ACC112 (cell line): ENCODE results near the gene USP22.

Experiments used
- H2AFZ ChIP-seq: fragments of 200-600 bp; sonication (generic); one replicate; pipeline ENCODE4 v1.6.0; 2017; ENCODE audit warnings: antibody characterized with exemption, low read length; ENCODE audit not compliant: unreplicated experiment
- H3K27ac ChIP-seq: fragments of 200-600 bp; sonication (generic); 2 replicates; pipeline ENCODE4 v1.5.1; 2014; ENCODE audit warnings: low read depth, mild to moderate bottlenecking, antibody characterized with exemption, low read length, moderate library complexity
- H3K27me3 ChIP-seq: fragments of 200-600 bp; sonication (generic); 2 replicates; pipeline ENCODE4 v1.6.1; 2014; ENCODE audit warnings: mild to moderate bottlenecking, antibody characterized with exemption, low read length, moderate library complexity, mixed read lengths; ENCODE audit not compliant: insufficient read depth
- H3K36me3 ChIP-seq: fragments of 200-600 bp; sonication (generic); 2 replicates; pipeline ENCODE4 v1.6.1; 2016; ENCODE audit warnings: mild to moderate bottlenecking, antibody characterized with exemption, low read length, moderate library complexity, mixed read lengths; ENCODE audit not compliant: insufficient read depth
- H3K4me1 ChIP-seq: fragments of 200-600 bp; sonication (generic); one replicate; pipeline ENCODE4 v1.6.1; 2016; ENCODE audit warnings: low read length, mixed read lengths; ENCODE audit not compliant: insufficient read depth, unreplicated experiment, control insufficient read depth
- H3K4me3 ChIP-seq: fragments of 200-600 bp; sonication (generic); 2 replicates; pipeline ENCODE4 v1.5.1; 2014; ENCODE audit warnings: mild to moderate bottlenecking, low read depth, low read length
- H3K79me2 ChIP-seq: fragments of 200-600 bp; sonication (generic); one replicate; pipeline ENCODE4 v1.6.0; 2016; ENCODE audit warnings: low read length; ENCODE audit not compliant: control insufficient read depth, unreplicated experiment, insufficient read depth

The USP22 gene

GRCh38 chr17:20968913-20969616 is 73.7 kb downstream of the USP22 start:
- no peak overlapping the region for H2AFZ ChIP-seq
- H3K36me3 ChIP-seq: no peaks in the 10 kb centered on the region
- no peaks in the 10 kb centered on the region for H3K4me1 ChIP-seq
- H3K79me2 ChIP-seq: no peaks in the 10 kb centered on the region
- peaks cover 18% of the 10 kb centered on the region for H3K27me3 ChIP-seq
- H3K4me3 ChIP-seq: no peak overlapping the region
- H3K27ac ChIP-seq: no peak overlapping the region

- no peak overlapping the region for H3K27ac ChIP-seq
- H3K4me3 ChIP-seq: no peak overlapping the region
- H3K27me3 ChIP-seq: peaks cover 8% of the 10 kb centered on the region; the same call in 1 of the 2 replicates
- H2AFZ ChIP-seq: no peak overlapping the region
- no peaks in the 10 kb centered on the region for H3K36me3 ChIP-seq
- H3K79me2 ChIP-seq: no peaks in the 10 kb centered on the region
- H3K4me1 ChIP-seq: no peaks in the 10 kb centered on the region
Measured at GRCh38 chr17:20967776-20968175, 75.0 kb downstream of the USP22 start.

GRCh38 chr17:20966870-20967269 is 75.9 kb downstream of the USP22 start:
- peaks cover 8% of the 10 kb centered on the region; the same call in 1 of the 2 replicates for H3K27me3 ChIP-seq
- H3K79me2 ChIP-seq: no peaks in the 10 kb centered on the region
- no peak overlapping the region for H3K27ac ChIP-seq
- H2AFZ ChIP-seq: no peak overlapping the region
- no peaks in the 10 kb centered on the region for H3K36me3 ChIP-seq
- H3K4me1 ChIP-seq: peaks cover 3% of the 10 kb centered on the region
- H3K4me3 ChIP-seq: no peak overlapping the region

GRCh38 chr17:20965492-20965891 is 77.3 kb downstream of the USP22 start:
- Histone ChIP-seq H3K79me2 (no peaks in the 10 kb centered on the region), H3K36me3 (no peaks in the 10 kb centered on the region), H3K27ac (no peak overlapping the region), H3K27me3 (peaks cover 6% of the 10 kb centered on the region; the same call in 1 of the 2 replicates), H3K4me1 (peaks cover 3% of the 10 kb centered on the region), H3K4me3 (no peak overlapping the region), H2AFZ (no peak overlapping the region)

GRCh38 chr17:20961586-20961985 is 81.2 kb downstream of the USP22 start:
- peaks cover 5% of the 10 kb centered on the region; the same call in 1 of the 2 replicates for H3K27me3 ChIP-seq
- no peaks in the 10 kb centered on the region for H3K79me2 ChIP-seq
- no peak overlapping the region for H2AFZ ChIP-seq
- no peak overlapping the region for H3K4me3 ChIP-seq
- no peaks in the 10 kb centered on the region for H3K36me3 ChIP-seq
- H3K27ac ChIP-seq: no peak overlapping the region
- peaks cover 3% of the 10 kb centered on the region for H3K4me1 ChIP-seq

GRCh38 chr17:20960871-20961270 is 81.9 kb downstream of the USP22 start:
- H2AFZ ChIP-seq: no peak overlapping the region
- H3K4me1 ChIP-seq: peaks cover 4% of the 10 kb centered on the region
- H3K27me3 ChIP-seq: peaks cover 5% of the 10 kb centered on the region; the same call in 1 of the 2 replicates
- H3K27ac ChIP-seq: no peak overlapping the region
- no peak overlapping the region for H3K4me3 ChIP-seq
- no peaks in the 10 kb centered on the region for H3K36me3 ChIP-seq
- no peaks in the 10 kb centered on the region for H3K79me2 ChIP-seq

- H3K27me3 ChIP-seq: peaks cover 5% of the 10 kb centered on the region; the same call in 1 of the 2 replicates
- H3K79me2 ChIP-seq: no peaks in the 10 kb centered on the region
- H3K4me3 ChIP-seq: no peak overlapping the region
- H2AFZ ChIP-seq: no peak overlapping the region
- peaks cover 11% of the 10 kb centered on the region for H3K4me1 ChIP-seq
- H3K27ac ChIP-seq: no peak overlapping the region; the same call in 1 of the 2 replicates
- H3K36me3 ChIP-seq: no peaks in the 10 kb centered on the region
Measured at GRCh38 chr17:20955427-20956323, 87.1 kb downstream of the USP22 start.

- Histone ChIP-seq H3K4me1 (peaks cover 11% of the 10 kb centered on the region), H3K27ac (no peak overlapping the region), H3K36me3 (no peaks in the 10 kb centered on the region), H3K4me3 (no peak overlapping the region), H3K79me2 (no peaks in the 10 kb centered on the region), H3K27me3 (peaks cover 13% of the 10 kb centered on the region), H2AFZ (no peak overlapping the region)
Measured at GRCh38 chr17:20954794-20955193, 88.0 kb downstream of the USP22 start.

GRCh38 chr17:20952183-20952582 is 90.6 kb downstream of the USP22 start:
- H3K79me2 ChIP-seq: no peaks in the 10 kb centered on the region
- peaks cover 22% of the 10 kb centered on the region for H3K27me3 ChIP-seq
- no peak overlapping the region for H3K27ac ChIP-seq
- H2AFZ ChIP-seq: no peak overlapping the region
- peaks cover 11% of the 10 kb centered on the region for H3K4me1 ChIP-seq
- H3K36me3 ChIP-seq: no peaks in the 10 kb centered on the region
- no peak overlapping the region for H3K4me3 ChIP-seq
